T-helper 2 cell treated with Interferon-gamma antibody and Interleukin-4, amounts not matched to agents 5 μg/mL and 100 μg/mL, for 36 hours (primary cell): Measurements from ENCODE around the gene MSI2.

Source experiments
- DNase-seq: peaks from one replicate; pipeline ENCODE4 v3.0.0; 2021; ENCODE audit warnings: low spot score
- H3K27ac Mint-ChIP-seq: one replicate; pipeline ENCODE4 v1.8.0; 2021; ENCODE audit warnings: mild to moderate bottlenecking, mixed read lengths
- H3K27me3 Mint-ChIP-seq: one replicate; pipeline ENCODE4 v1.8.0; 2021; ENCODE audit warnings: low read depth, mixed read lengths
- H3K36me3 Mint-ChIP-seq: one replicate; pipeline ENCODE4 v1.8.0; 2021; ENCODE audit warnings: low read depth, mixed read lengths
- H3K4me1 Mint-ChIP-seq: one replicate; pipeline ENCODE4 v1.8.0; 2021; ENCODE audit warnings: low read depth, mixed read lengths
- H3K4me3 Mint-ChIP-seq: one replicate; pipeline ENCODE4 v1.8.0; 2022; ENCODE audit warnings: mild to moderate bottlenecking, moderate library complexity, mixed read lengths
- H3K9me3 Mint-ChIP-seq: one replicate; pipeline ENCODE4 v1.8.0; 2021; ENCODE audit warnings: mixed read lengths

Gene MSI2

DNA sequence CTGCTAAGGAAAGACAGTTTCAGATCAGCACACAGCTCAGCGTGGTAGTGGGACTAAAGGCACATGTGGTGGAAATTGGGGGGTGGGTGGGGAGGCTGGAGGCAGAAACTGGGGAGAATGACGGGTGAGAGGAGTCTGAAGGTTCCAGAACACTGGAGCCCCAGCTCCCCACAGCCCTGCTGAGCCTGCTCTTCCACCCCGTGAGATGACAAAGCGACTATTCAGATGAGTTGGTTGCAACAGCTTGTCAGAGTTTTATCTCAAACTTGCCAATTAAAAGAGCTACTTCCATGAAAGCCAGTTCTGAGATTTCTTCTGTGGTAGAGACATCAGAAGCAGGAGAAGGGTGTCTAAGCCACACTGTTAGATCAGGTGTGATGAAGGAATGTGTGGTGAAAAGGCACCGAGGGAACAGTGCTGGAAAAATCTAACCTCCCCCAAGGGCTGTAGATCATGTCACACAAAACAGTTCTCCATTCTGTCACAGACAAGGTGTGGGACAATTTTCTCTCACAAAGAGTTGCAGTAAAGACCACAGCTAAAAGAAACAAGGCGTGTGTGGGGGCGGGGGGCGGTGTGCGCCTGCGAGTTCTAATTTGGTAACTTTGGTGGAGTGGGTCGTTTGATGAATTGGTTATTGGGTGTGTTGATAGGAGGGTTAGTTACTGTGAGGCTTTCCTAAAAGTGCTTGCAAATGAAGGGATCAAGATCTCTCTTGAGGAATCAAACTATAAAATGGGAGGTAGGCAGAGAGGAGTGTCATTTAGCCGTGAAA is 449.8 kb downstream of the MSI2 start:
- H3K4me1 Mint-ChIP-seq = no peaks in the 10 kb centered on the region
- H3K36me3 Mint-ChIP-seq = no peaks in the 10 kb centered on the region
- no peaks in the 10 kb centered on the region for H3K9me3 Mint-ChIP-seq
- no peak for DNase-seq
- H3K27me3 Mint-ChIP-seq = peaks cover 12% of the 10 kb centered on the region
- H3K27ac Mint-ChIP-seq = no peak overlapping the region
- H3K4me3 Mint-ChIP-seq = no peak overlapping the region

DNA sequence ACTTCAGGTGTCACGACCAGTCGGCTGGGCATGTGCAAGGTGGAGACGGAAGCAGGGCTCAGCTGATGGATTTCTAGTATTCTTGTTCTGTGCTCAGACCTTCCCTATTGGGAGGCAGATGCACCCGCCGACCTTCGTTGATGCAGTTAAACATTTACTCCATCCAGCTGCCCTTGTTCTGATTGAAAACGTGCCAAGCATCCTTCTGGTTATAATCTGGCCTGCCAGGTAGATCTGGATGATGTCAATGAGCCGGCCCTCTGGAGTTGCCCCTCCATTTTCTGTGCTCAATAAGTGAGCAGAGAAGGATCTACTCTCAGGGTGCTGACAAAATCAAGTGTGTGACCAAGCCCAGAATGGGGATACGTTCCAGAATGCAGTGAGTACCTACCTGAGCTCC is 450.4 kb downstream of the MSI2 start:
- peak; percentile 1 for DNase-seq
- Mint-ChIP-seq H3K9me3 (no peaks in the 10 kb centered on the region), H3K27me3 (peaks cover 19% of the 10 kb centered on the region), H3K36me3 (no peaks in the 10 kb centered on the region), H3K4me1 (no peaks in the 10 kb centered on the region), H3K4me3 (no peak overlapping the region), H3K27ac (no peak overlapping the region)

DNA sequence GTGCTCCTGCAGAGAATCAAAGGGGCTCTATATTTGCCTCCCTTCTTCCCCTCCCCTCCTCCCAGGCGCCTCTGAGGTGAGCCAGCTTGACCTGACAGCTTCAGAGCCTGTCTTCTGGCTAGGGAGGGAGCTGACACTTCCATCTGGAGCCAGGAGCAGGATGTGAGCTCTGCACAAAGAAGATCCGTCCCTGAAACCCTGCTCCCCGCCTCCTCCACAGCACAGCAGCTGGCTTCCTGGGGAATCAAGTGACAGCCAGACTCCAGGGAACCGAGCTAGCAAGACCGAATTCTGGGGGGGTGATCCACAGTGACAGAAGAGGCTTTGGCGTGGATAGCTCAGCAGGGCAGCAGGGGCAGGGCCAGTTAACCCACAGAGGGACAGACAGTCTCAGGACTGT is 451.6 kb downstream of the MSI2 start:
- no peak for DNase-seq
- H3K27me3 Mint-ChIP-seq = peaks cover 24% of the 10 kb centered on the region
- no peaks in the 10 kb centered on the region for H3K4me1 Mint-ChIP-seq
- no peaks in the 10 kb centered on the region for H3K9me3 Mint-ChIP-seq
- no peaks in the 10 kb centered on the region for H3K36me3 Mint-ChIP-seq
- H3K4me3 Mint-ChIP-seq = no peak overlapping the region
- no peak overlapping the region for H3K27ac Mint-ChIP-seq

DNA sequence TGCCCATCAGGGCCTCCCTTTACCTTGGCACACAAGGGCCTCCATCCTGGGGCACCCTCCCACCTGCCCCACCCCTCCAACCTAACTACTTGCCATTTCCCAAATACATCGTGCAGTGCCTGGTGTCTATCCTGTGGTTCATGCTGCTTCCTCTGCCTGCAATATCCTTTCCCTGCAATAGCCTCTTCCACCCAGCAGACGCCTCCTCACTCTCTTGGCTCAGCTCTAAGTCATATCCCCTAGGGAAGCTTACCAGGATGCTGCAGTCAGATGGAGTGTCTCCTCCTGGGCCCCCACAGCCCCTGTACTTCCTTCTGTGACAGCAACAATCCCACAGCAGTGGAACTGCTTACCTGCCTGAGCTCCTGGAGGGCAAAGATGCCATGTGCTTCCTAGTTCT is 452.1 kb downstream of the MSI2 start:
- no peaks in the 10 kb centered on the region for H3K36me3 Mint-ChIP-seq
- no peaks in the 10 kb centered on the region for H3K9me3 Mint-ChIP-seq
- no peak overlapping the region for H3K27ac Mint-ChIP-seq
- no peaks in the 10 kb centered on the region for H3K4me1 Mint-ChIP-seq
- H3K4me3 Mint-ChIP-seq = no peak overlapping the region
- no peak for DNase-seq
- peaks cover 29% of the 10 kb centered on the region for H3K27me3 Mint-ChIP-seq

DNA sequence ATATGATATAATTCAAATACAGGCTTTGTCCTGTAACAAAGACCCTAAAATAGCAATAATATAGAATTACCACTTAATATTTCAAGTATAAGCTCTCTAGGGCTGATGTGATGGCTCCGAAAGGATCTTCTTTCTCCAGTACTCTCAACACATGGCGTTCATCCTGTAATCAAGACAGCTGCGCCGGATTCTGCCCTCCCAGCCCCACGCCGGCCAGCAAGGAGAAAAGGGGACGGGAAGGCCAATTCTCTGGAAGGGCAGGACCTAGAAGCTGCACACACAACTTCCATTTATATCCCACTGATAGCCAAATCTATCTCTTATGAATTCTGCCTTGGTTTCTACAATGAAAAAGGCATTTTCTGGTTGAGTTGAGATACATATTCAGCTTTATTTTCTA is 456.8 kb downstream of the MSI2 start:
- Mint-ChIP-seq H3K27me3 (peaks cover 51% of the 10 kb centered on the region), H3K9me3 (no peaks in the 10 kb centered on the region), H3K36me3 (no peaks in the 10 kb centered on the region), H3K4me1 (no peaks in the 10 kb centered on the region), H3K4me3 (no peak overlapping the region), H3K27ac (no peak overlapping the region)
- DNase-seq = no peak

DNA sequence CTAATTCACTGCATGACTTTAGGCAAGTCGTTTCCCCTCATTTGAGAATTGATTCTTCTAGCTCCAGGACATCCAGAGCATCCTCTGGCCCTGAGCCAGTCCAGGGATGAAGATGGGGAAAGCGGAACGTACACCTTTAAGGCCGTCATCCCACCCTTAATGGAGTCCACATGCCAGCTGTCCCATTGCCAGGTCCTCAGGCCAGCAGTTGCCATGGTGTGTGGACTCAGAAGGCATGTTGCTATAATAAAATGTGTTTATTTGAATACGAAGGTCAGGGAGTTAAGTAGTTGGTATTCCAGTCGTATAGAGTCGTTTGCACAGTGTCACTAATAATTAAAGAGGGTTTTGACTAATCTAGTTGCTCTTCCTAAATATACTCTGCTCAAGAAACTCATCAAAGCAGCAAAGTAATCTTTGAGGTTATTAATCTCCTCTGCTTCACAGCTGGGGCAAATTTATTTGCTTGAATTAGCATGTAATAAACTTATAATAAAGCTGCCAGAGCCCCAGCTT is 458.4 kb downstream of the MSI2 start:
- Mint-ChIP-seq H3K9me3 (no peaks in the 10 kb centered on the region), H3K4me1 (no peaks in the 10 kb centered on the region), H3K36me3 (no peaks in the 10 kb centered on the region), H3K27me3 (peaks cover 45% of the 10 kb centered on the region), H3K27ac (no peak overlapping the region), H3K4me3 (no peak overlapping the region)
- no peak for DNase-seq

DNA sequence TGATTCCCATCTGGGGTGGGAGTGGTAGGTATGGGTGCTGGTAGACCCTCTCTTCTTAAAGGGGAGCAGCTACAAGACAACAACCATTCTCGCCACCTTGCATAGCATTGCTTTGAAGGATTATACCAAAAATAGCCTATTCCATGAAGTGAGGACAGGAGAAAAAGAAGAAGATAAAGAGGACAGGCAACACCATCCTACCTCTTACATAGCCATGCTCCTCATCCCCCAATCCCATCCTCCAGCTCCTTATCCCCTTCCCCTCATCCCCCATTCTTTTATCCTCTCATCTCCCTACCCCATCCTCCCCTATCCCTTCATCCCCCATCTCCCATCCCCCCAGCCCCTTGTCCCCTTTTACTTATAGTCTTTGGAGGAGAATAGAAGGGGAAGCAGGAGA is 459.7 kb downstream of the MSI2 start:
- no peaks in the 10 kb centered on the region for H3K9me3 Mint-ChIP-seq
- no peak for DNase-seq
- no peaks in the 10 kb centered on the region for H3K36me3 Mint-ChIP-seq
- no peak overlapping the region for H3K4me3 Mint-ChIP-seq
- no peaks in the 10 kb centered on the region for H3K4me1 Mint-ChIP-seq
- peaks cover 41% of the 10 kb centered on the region for H3K27me3 Mint-ChIP-seq
- H3K27ac Mint-ChIP-seq = no peak overlapping the region

DNA sequence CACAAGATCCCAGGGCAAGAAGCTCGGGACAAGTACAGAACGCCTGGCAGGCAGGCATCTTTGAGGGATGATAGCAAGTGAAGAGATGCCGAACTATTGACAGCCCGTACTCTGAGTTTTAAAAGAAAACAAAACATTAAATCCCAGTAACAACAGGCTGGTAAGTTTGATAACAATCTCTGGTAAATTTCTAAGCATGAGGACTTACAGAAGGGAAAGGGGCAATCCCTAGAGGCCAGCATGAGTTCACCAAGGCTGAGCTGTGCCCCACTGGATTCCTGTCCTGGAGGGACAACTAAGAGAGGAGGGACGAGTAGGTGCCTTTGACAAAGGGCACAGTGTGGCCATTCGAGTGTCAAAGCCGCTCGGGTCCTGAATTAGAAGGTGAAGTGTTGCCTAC is 462.6 kb downstream of the MSI2 start:
- DNase-seq = no peak
- no peak overlapping the region for H3K4me3 Mint-ChIP-seq
- no peaks in the 10 kb centered on the region for H3K4me1 Mint-ChIP-seq
- no peak overlapping the region for H3K27ac Mint-ChIP-seq
- peaks cover 22% of the 10 kb centered on the region for H3K27me3 Mint-ChIP-seq
- no peaks in the 10 kb centered on the region for H3K36me3 Mint-ChIP-seq
- H3K9me3 Mint-ChIP-seq = no peaks in the 10 kb centered on the region

DNA sequence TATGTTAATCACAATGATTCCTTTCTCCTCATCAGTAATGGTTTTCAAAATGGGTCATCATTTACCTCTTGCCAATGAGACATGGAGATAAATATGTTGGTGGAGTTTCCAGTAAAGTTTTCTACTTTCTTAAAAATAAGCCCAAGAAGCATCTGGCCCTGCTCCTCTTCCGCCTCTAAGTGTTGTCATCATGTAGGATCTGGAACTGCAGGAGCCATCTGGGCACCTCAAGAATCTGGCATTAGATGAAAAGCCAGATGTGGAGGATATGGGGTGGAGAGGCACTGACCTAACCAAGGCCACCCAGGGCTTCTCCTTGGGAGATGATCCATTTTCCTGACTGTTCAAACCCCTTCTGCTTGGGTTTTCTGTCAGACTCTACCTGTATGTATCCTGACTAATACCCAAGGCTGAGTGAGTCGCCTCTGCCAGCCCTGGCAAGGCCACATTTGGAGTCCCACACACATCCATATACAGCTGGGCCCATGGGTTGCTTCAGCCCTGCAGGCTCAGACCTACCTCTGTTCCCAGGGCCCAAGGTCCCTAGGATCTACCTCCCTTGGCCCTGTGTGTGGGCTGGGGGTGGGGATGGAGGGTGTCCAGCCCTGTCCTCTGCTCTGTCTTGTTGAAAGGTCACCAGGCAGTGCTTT is 464.2 kb downstream of the MSI2 start:
- DNase-seq = no peak
- Mint-ChIP-seq H3K9me3 (no peaks in the 10 kb centered on the region), H3K36me3 (no peaks in the 10 kb centered on the region), H3K27me3 (peaks cover 21% of the 10 kb centered on the region), H3K4me1 (no peaks in the 10 kb centered on the region), H3K27ac (no peak overlapping the region), H3K4me3 (no peak overlapping the region)

DNA sequence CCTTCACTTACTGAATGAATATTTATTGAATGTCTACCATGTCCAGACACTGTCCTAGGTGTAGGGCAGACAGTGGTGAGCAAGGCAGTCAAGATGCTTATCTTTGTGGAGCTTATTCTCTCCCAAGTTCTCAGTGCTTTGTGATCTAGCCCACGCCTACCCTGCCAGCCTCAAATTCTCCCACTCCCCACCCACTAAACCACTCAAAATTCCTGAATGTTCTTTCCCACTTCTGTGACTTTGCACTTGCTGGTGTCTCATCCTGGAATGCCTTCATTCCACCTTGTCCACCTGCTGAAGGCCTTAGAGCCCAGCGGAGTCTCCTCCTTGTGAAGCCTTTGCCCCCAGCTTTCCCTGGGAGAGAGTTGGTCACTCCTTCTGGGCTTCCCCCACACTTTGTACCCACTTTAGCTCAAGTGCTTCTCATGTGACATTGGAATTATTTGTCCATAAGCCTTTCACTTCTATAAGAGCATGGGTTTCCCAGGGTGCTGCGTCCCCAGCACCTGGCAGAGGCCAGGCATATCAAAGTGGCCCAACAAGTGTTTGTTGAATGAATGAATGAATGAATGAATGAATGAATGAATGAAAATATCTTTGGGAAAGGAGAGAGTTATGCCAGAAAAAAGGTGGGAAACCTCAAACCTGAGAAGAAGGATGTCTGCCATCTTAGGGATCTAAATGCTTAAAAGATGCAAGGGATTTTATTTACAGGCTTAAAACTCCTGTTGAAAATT is 465.8 kb downstream of the MSI2 start:
- Mint-ChIP-seq H3K27ac (no peak overlapping the region), H3K27me3 (peaks cover 9% of the 10 kb centered on the region)

DNA sequence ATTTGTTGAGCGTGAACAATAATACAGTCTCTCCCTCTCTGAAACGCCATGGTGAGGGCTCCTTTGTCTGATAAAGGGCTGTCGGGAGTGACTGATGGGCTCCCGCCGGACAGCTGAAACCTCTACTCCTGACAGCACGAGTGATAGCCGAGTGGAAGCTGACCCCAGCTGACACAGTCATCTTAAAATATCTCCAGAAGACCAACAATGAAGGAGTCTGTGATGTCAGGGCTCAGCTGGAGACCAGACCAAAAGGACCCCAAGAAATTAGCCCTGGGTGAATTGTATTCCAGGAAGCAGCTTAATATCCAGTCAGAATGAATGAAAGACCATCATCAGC is 466.4 kb downstream of the MSI2 start:
- Mint-ChIP-seq H3K4me1 (no peaks in the 10 kb centered on the region), H3K27ac (no peak overlapping the region), H3K27me3 (peaks cover 3% of the 10 kb centered on the region), H3K4me3 (no peak overlapping the region), H3K9me3 (no peaks in the 10 kb centered on the region), H3K36me3 (no peaks in the 10 kb centered on the region)
- no peak for DNase-seq

More for the DNA sequence above, 465.8 kb downstream of the MSI2 start:
- H3K4me1 Mint-ChIP-seq = no peaks in the 10 kb centered on the region
- H3K4me3 Mint-ChIP-seq = no peak overlapping the region
- H3K9me3 Mint-ChIP-seq = no peaks in the 10 kb centered on the region
- H3K36me3 Mint-ChIP-seq = no peaks in the 10 kb centered on the region
- no peak for DNase-seq

DNA sequence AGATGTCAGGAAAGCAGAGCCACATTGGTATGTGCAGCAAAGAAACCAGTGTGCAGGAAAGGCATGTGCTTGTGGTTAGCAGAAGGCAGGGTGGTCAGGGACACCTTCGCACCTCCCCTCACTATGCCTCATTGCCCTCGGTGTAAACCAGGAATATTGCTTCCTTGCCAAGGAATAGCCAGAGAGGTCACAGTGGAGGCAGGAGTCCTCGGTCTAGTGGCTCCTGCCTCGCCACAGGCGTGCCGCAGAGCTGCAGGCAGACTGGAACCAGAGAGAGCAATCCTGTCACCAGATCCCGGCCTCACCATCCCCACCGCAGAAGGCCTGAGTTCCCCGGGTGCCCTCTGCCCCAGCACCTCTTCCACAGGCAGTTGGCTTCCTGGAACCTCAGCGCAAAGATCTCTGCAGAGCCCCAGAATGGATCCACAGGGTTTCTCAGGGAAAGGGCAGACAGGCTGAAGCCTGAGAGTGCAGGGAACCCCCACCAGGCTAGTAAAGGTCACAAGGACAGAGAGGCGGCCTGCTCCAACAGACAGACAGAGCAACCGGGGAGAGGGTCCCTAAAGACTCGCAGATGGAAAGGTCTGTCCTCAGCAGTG is 467.2 kb downstream of the MSI2 start:
- Mint-ChIP-seq H3K9me3 (no peaks in the 10 kb centered on the region), H3K4me1 (no peaks in the 10 kb centered on the region), H3K4me3 (no peak overlapping the region), H3K36me3 (no peaks in the 10 kb centered on the region), H3K27ac (no peak overlapping the region), H3K27me3 (peaks cover 2% of the 10 kb centered on the region)
- no peak for DNase-seq

DNA sequence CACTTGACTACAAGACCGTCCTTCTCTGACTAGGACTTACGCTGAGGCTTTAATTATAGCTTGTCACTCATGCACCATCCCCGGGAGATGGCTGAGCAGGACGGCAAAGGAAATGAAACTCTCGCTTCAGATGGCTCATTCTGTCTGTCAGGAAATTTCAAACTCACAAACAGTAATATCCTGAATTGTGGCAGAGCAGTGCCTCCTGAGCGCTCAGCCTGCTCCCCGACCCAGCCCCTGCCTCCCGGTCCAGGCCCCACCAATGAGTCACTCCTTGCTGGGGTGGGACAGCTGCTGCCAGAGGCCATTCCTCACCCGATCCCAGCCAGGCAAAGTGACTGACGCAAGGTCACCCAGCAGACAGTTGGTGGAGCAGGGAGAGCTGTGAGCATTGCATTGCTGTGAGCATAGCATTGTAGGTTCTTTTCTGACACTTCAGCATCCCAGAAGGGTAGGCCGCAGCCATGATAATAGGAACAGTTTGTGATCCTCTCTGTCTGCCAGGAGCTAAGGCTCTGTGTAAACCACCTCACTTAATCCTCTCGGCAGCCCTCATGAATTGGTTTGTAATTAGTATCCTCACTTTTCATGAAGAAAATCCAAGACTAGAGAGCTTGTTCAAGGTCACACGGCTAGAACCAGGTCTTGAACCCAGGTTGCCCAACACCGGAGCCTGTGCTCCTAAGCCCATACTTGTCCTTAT is 467.9 kb downstream of the MSI2 start:
- DNase-seq = no peak
- no peaks in the 10 kb centered on the region for H3K4me1 Mint-ChIP-seq
- H3K36me3 Mint-ChIP-seq = no peaks in the 10 kb centered on the region
- no peaks in the 10 kb centered on the region for H3K9me3 Mint-ChIP-seq
- H3K27ac Mint-ChIP-seq = no peak overlapping the region
- H3K27me3 Mint-ChIP-seq = peaks cover 2% of the 10 kb centered on the region
- no peak overlapping the region for H3K4me3 Mint-ChIP-seq
